AML-193 (cell line): ENCODE measurements around the gene ATP8A2.

ENCODE experiments used
- DNase-seq, 2 experiments: peaks; one replicate each; lab custom pipeline; 2025; lab: John Stamatoyannopoulos, UW

ATP8A2 gene

GRCh38 chr13:25731037-25731436 lies 359.3 kb downstream of the ATP8A2 start:
- DNase-seq, result no peak

- DNase-seq, result no peak
Measured at GRCh38 chr13:25731536-25731935, 359.8 kb downstream of the ATP8A2 start.

DNA sequence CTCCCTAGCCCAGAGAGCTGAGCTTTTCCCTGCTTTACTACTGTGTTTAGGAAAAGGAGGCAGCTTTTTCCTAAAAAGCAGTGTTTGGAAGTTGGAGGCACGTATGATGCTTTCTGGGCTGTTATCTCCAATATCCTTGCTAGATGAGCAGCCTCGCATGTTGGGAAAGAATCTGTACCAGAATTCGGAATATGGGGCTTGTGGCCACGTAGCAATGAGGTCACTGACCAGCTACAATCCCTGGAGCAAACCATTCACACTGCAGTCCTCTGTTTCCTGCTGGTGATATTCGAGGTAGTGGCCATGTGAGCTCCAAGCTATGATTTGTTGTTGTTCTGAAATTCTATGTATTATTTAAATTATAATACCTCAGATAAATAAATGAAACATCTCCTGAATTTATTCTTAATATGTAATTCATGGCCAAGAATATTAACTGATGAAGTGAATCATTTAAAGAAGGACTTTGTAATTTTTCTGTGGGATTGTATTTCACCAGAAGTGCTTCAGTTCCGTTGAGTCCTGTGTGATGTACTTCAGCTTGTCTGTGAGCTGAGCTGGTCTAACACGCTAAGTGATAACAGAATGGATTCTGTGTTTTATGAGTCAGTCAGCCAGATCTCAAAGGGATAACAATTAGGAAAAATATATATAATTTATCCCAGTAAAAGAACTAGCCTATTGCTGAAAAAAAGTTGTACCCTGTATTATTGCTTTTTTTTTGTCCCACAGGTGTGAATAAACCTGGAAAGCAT lies 360.5 kb downstream of the ATP8A2 start:
- no peak for DNase-seq

- no peak for DNase-seq
Measured at GRCh38 chr13:25733001-25733491, 361.3 kb downstream of the ATP8A2 start.

GRCh38 chr13:25733696-25734435 lies 362.1 kb downstream of the ATP8A2 start:
- no peak for DNase-seq

- no peak for DNase-seq
Measured at GRCh38 chr13:25738342-25739196, 366.8 kb downstream of the ATP8A2 start.

DNA sequence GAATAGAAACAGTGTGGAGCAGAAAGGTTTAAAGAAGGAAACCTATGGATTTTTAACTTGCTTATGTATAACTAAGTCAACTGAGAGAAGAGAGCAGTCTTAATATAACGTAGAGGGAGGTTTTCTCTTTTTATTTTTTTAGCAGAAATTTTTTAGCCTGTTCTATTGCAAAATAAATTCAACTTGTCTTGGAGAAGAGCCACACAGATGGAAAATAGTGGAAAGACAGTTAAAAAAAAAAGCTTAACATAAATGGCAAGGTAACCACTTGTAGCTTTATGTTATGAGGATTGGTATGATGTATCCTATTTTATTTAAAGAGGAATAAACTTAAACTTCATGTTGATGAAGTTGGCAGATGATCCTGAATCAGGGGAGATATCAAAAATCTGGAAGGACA lies 367.6 kb downstream of the ATP8A2 start:
- no peak for DNase-seq

DNA sequence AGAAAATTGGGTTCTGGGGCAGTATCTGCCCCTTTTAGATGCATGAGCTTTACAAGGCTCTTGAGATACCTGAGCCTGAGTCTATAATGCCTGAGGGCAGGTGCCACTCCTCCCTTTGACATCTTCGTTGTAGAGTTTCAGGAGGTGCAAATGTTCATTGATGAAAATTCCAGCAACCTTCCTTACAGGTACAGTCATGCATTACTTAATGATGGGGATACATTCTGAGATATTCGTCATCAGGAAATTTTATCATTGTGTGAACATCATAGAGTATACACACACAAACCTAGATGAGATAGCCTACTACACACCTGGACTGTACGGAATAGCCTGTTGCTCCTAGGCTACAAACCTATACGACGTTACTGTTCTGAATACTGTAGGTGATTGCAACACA lies 370.0 kb downstream of the ATP8A2 start:
- no peak for DNase-seq

DNA sequence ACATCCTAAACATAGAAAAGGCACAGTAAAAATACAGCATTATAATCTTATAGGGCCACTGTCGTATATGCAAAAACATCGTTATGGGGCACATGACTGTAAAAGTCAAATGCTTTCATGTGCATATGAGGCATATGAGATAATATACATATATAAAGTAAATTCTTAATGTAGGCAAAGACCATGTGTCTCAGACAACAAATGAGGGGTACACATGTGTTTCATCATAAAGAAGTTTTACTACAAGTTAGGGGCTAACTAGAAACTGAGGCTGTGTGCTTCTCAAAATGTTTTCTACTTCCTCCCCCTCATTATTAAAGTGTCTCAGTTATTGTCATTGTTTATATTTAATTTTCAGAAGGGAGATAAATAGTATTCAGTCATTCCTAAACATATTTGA lies 370.4 kb downstream of the ATP8A2 start:
- no peak for DNase-seq

- no peak for DNase-seq
Measured at GRCh38 chr13:25743421-25743820, 371.6 kb downstream of the ATP8A2 start.

GRCh38 chr13:25744178-25744577 lies 372.4 kb downstream of the ATP8A2 start:
- no peak for DNase-seq

DNA sequence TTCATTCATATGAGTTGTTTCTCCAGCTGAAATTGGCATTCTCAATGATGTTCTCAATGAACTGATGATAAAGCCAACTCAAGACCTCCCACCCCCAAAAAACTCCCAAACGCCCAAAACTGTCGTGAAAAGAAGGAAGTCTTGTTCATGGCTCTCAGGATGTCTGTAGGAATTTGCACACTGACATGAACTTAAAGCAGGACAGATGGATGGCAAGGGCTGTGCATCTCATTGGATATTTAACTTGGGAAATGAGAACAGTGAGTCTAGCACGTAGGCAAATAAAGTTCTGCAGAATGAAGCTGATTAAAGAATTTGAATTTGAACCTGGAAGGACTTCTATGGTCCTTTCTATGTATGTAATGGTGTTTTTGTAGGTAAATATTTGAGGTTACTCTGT lies 374.4 kb downstream of the ATP8A2 start:
- DNase-seq, result no peak

DNA sequence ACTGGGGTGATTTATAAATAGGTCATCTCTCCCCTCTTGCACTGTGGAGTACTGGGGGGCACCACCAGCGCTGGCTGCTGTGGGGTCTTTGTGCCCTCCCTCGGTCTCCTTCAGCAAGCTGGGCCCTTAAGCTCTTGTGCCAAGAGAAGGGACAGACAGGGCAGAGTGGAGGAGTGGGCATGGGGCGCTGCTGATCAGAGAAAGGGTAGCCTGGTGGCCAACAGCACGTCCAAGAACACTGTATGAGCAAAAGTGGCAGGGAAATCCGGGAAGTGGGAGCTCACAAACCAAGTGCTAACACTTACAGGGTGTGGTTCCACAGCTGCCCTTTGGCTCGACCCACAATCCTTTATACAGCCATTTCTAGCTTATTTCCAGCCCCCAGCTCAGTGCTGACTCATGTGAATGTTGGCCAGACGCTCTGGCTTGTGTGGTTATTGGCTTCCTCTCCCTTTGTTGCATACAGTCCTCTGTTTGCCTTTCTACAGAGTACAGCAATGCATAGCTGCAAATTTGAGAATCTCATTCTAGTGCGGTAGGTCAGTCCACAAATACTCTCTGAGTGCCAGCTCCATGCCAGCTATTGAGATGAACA lies 381.3 kb downstream of the ATP8A2 start:
- no peak for DNase-seq

- no peak for DNase-seq
Measured at GRCh38 chr13:25753976-25754375, 382.2 kb downstream of the ATP8A2 start.

GRCh38 chr13:25756251-25756650 lies 384.5 kb downstream of the ATP8A2 start:
- DNase-seq, result no peak

GRCh38 chr13:25756912-25757311 lies 385.1 kb downstream of the ATP8A2 start:
- no peak for DNase-seq

- DNase-seq, result no peak
Measured at GRCh38 chr13:25761041-25761440, 389.3 kb downstream of the ATP8A2 start.

- DNase-seq, result no peak
Measured at GRCh38 chr13:25762281-25762680, 390.5 kb downstream of the ATP8A2 start.

DNA sequence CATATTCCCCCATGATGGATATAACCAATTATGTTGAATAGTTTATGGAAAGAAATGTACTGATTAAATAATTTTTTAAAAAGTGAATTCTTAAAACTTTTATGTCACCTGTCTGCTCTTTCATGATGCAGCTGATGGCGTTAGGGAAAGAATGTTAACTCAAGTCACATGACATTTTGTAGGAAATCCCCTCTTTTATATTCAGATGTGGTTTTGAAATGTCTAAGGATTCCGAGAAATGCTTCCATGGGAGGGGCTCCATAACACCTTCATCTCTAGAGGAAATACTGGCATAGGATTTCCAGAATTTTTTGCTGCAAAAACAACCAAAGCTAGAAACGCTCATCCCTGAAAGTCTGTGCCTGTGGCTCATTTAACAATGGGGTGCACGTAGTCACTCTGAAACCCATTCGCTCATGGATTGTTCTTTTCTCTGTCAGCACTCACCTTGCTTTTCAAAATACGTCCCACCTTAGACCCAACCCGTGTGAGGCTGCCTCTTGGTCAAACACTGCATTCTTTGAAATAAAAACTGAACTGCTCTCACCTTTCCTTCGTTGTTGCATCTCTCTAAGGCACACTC lies 391.1 kb downstream of the ATP8A2 start:
- DNase-seq, result no peak

- DNase-seq, result no peak
Measured at GRCh38 chr13:25764378-25764777, 392.6 kb downstream of the ATP8A2 start.

GRCh38 chr13:25765266-25765665 lies 393.5 kb downstream of the ATP8A2 start:
- no peak for DNase-seq

- DNase-seq, result no peak
Measured at GRCh38 chr13:25766576-25766975, 394.8 kb downstream of the ATP8A2 start.
